ENCODE measurements around the gene VPS37D. TPM values are rescaled to one million over a fixed set of nuclear protein-coding genes. Genes with fewer than 3 reads are reported as not detected.
A peak's percentile ranks its signal among the peaks of the same experiment; 100 is the strongest.

VPS37D gene
- polyA plus RNA-seq, 3 donors: not detected

DNA sequence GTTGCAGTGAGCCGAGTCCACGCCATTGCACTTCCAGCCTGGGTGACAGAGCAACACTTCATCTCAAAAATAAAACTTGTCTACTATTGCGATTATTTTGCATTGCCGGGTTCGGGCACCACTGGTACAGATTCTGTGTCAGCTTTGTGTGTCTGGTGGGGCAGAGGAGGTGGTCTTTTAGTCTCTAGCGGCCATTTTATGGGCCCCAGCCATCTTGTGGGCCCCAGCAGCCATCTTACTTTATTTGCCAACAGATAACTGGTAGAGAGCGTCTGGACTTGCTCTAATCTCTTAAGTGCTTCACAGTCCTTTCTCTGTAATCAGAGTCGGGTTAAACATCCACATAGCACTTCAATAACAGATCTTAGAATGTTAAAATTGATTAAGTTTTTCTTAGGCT is 20.7 kb downstream of the VPS37D start:
- H3K9me3 Mint-ChIP-seq: peaks cover 0 to 2% (median 0%) of the 10 kb centered on the region in 7 donors
- H3K27ac Mint-ChIP-seq: peak overlapping the region in 1 of 7 donors; percentile 16
- H3K79me2 ChIP-seq (ENCODE audit: insufficient read depth, low read length): peaks cover 23% of the 10 kb centered on the region
- intact Hi-C loops (cut with micrococcal nuclease): loop anchor here in 1 of 2 donors (5.0 to 10.0 kb wide), 2 partner anchors 39 to 763 kb away; partner anchors contain the start of gene POM121
- TF ChIP-seq, protein P1, sequence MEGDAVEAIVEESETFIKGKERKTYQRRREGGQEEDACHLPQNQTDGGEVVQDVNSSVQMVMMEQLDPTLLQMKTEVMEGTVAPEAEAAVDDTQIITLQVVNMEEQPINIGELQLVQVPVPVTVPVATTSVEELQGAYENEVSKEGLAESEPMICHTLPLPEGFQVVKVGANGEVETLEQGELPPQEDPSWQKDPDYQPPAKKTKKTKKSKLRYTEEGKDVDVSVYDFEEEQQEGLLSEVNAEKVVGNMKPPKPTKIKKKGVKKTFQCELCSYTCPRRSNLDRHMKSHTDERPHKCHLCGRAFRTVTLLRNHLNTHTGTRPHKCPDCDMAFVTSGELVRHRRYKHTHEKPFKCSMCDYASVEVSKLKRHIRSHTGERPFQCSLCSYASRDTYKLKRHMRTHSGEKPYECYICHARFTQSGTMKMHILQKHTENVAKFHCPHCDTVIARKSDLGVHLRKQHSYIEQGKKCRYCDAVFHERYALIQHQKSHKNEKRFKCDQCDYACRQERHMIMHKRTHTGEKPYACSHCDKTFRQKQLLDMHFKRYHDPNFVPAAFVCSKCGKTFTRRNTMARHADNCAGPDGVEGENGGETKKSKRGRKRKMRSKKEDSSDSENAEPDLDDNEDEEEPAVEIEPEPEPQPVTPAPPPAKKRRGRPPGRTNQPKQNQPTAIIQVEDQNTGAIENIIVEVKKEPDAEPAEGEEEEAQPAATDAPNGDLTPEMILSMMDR (IDR thresholded peaks at IDR 0.05): no peak
- peaks cover 43 to 74% of the 10 kb centered on the region in 2 donors for H3K36me3 ChIP-seq (replicated peaks in 1 of 2; ENCODE audit: control insufficient read depth in 1 of 2, insufficient read depth in 2 of 2, low read length in 2 of 2)
- no peaks in the 10 kb centered on the region for H3K27me3 ChIP-seq (ENCODE audit: control insufficient read depth in 2 of 2, insufficient read depth in 2 of 2, low read length in 2 of 2)
- 100% methylated on average over 1 of the region's 8 CpGs for WGBS (ENCODE audit: insufficient coverage)
- no peak overlapping the region for H3K27ac ChIP-seq (ENCODE audit: low read depth in 1 of 2, low read length in 2 of 2)
- H3K36me3 Mint-ChIP-seq: peaks cover 61 to 73% of the 10 kb centered on the region in 2 donors
- peaks cover 18% of the 10 kb centered on the region for H4K20me1 ChIP-seq (ENCODE audit: insufficient read depth, low read length)
- no peak overlapping the region for H2AFZ ChIP-seq (ENCODE audit: insufficient read depth, low read depth, low read length, poor library complexity, severe bottlenecking)
- peaks cover 12% of the 10 kb centered on the region for H3K4me1 Mint-ChIP-seq
- no peak overlapping the region for H3K4me3 Mint-ChIP-seq
- peaks cover 0 to 1% (median 0%) of the 10 kb centered on the region in 3 donors for H3K27me3 Mint-ChIP-seq (ENCODE audit: low read depth in 3 of 3)
- H3K4me1 ChIP-seq (ENCODE audit: control insufficient read depth in 1 of 2, insufficient read depth in 2 of 2, low read length in 2 of 2): peaks cover 9 to 12% of the 10 kb centered on the region in 2 donors
- H3K4me3 ChIP-seq (replicated peaks in 1 of 3; ENCODE audit: low read depth in 2 of 3, low read length in 3 of 3): no peak overlapping the region
- no peaks in the 10 kb centered on the region for H3K9me3 ChIP-seq (replicated peaks in 1 of 2; ENCODE audit: control insufficient read depth in 1 of 2, insufficient read depth in 1 of 2, low read length in 2 of 2)
- no peak overlapping the region for H3K9ac ChIP-seq (ENCODE audit: insufficient read depth, low read length, poor library complexity, severe bottlenecking)
- DNase-seq: no peak
- no peak overlapping the region for H3K4me2 ChIP-seq (replicated peaks; ENCODE audit: extremely low read depth, low read length, poor library complexity, severe bottlenecking)

DNA sequence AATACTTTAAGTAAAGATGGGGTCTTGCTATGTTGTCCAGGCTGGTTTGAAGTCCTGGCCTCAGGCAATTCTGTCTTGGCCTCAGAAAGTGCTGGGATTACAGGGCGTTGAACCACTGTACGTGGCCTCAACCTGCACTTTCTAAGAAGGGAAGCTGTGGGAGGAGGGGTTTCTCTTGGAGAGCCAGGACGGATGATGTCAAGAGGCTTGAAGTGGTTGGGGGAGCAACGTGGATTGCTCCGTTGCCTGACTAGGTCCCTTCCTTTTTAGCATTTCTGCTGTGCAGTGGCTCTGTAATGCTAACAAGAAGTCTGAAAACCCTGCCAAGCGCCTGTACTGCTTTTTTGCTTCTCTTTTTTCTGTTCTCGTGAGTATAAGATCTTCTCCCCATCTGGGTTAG is 23.0 kb downstream of the VPS37D start:
- H3K79me2 ChIP-seq (ENCODE audit: insufficient read depth, low read length): peaks cover under 1% of the 10 kb centered on the region
- no peak overlapping the region for H3K27ac ChIP-seq (ENCODE audit: low read depth in 1 of 2, low read length in 2 of 2)
- H3K9me3 Mint-ChIP-seq: peaks cover 0 to 2% (median 0%) of the 10 kb centered on the region in 7 donors
- no peak overlapping the region for H2AFZ ChIP-seq (ENCODE audit: insufficient read depth, low read depth, low read length, poor library complexity, severe bottlenecking)
- no peaks in the 10 kb centered on the region for H3K9me3 ChIP-seq (replicated peaks in 1 of 2; ENCODE audit: control insufficient read depth in 1 of 2, insufficient read depth in 1 of 2, low read length in 2 of 2)
- no peak overlapping the region for H3K27ac Mint-ChIP-seq
- WGBS (ENCODE audit: insufficient coverage): 88% methylated on average over 5 of the region's 7 CpGs
- H3K4me3 Mint-ChIP-seq: no peak overlapping the region
- no peak overlapping the region for H3K4me2 ChIP-seq (replicated peaks; ENCODE audit: extremely low read depth, low read length, poor library complexity, severe bottlenecking)
- H3K4me3 ChIP-seq (replicated peaks in 1 of 3; ENCODE audit: low read depth in 2 of 3, low read length in 3 of 3): no peak overlapping the region
- intact Hi-C loops (cut with micrococcal nuclease): no loop called here
- peaks cover 0 to 5% of the 10 kb centered on the region in 2 donors for H3K4me1 ChIP-seq (ENCODE audit: control insufficient read depth in 1 of 2, insufficient read depth in 2 of 2, low read length in 2 of 2)
- no peaks in the 10 kb centered on the region for H3K27me3 ChIP-seq (ENCODE audit: control insufficient read depth in 2 of 2, insufficient read depth in 2 of 2, low read length in 2 of 2)
- TF ChIP-seq, protein P1 (IDR thresholded peaks at IDR 0.05): no peak
- no peak overlapping the region for H3K9ac ChIP-seq (ENCODE audit: insufficient read depth, low read length, poor library complexity, severe bottlenecking)
- peaks cover 15% of the 10 kb centered on the region for H4K20me1 ChIP-seq (ENCODE audit: insufficient read depth, low read length)
- peaks cover 9% of the 10 kb centered on the region for H3K4me1 Mint-ChIP-seq
- DNase-seq: no peak
- peaks cover 82 to 92% of the 10 kb centered on the region in 2 donors for H3K36me3 Mint-ChIP-seq
- H3K36me3 ChIP-seq (replicated peaks in 1 of 2; ENCODE audit: control insufficient read depth in 1 of 2, insufficient read depth in 2 of 2, low read length in 2 of 2): peaks cover 63 to 96% of the 10 kb centered on the region in 2 donors
- H3K27me3 Mint-ChIP-seq (ENCODE audit: low read depth in 3 of 3): peaks cover 0 to 3% (median 0%) of the 10 kb centered on the region in 3 donors

All from CD14-positive monocyte (primary cell).